IPS-18c (cell line): ENCODE data around the gene RLBP1.
"Not testable (repeated sequence)": the region's sequence is repeated elsewhere in the genome, so short reads cannot be mapped to it uniquely, and the experiment has no call there.

ENCODE experiments used
- H3K4me3 ChIP-seq: 2 replicates; pipeline ENCODE4 v1.7.0; 2013; ENCODE audit warnings: low read depth, mild to moderate bottlenecking, low read length, moderate library complexity; ENCODE audit not compliant: insufficient read depth
- H3K9me3 ChIP-seq: one replicate; pipeline ENCODE4 v1.6.1; 2013; ENCODE audit warnings: mild to moderate bottlenecking, low read length, moderate library complexity; ENCODE audit not compliant: control insufficient read depth, insufficient read depth

RLBP1 gene

GRCh38 chr15:89221543-89221942 is at the start of gene RLBP1:
Gene RLBP1 (minus strand): TSS chr15:89221579. CDS start chr15:89218975, 2,604 bp downstream.
- Histone ChIP-seq H3K4me3 (peak within 1 kb of the TSS; percentile 10; the same call in 1 of the 2 replicates), H3K9me3 (no peaks in the 10 kb centered on the region)

GRCh38 chr15:89250142-89250541 is 28.8 kb upstream of the RLBP1 start:
- not testable (repeated sequence) for H3K9me3 ChIP-seq, H3K4me3 ChIP-seq

- no peak overlapping the region for H3K4me3 ChIP-seq
Observed at GRCh38 chr15:89248584-89248983, 27.2 kb upstream of the RLBP1 start.

GRCh38 chr15:89247446-89247845 is 26.1 kb upstream of the RLBP1 start:
- Histone ChIP-seq H3K4me3 (no peak overlapping the region), H3K9me3 (no peaks in the 10 kb centered on the region)

More at GRCh38 chr15:89248584-89248983, 27.2 kb upstream of the RLBP1 start:
- no peaks in the 10 kb centered on the region for H3K9me3 ChIP-seq

GRCh38 chr15:89244574-89244903 is 23.2 kb upstream of the RLBP1 start:
- peak overlapping the region; percentile 72 for H3K4me3 ChIP-seq

GRCh38 chr15:89243691-89244573 is 22.6 kb upstream of the RLBP1 start, which contains the start of gene FANCI:
Gene FANCI (plus strand): TSS chr15:89243979. CDS start chr15:89247648, 3,669 bp downstream.
- H3K9me3 ChIP-seq, result no peaks in the 10 kb centered on the region
- peak within 1 kb of the TSS; percentile 72 for H3K4me3 ChIP-seq

More at GRCh38 chr15:89244574-89244903, 23.2 kb upstream of the RLBP1 start:
- H3K9me3 ChIP-seq, result no peaks in the 10 kb centered on the region

- peak overlapping the region; percentile 72 for H3K4me3 ChIP-seq
- no peaks in the 10 kb centered on the region for H3K9me3 ChIP-seq
Observed at GRCh38 chr15:89243046-89243690, 21.8 kb upstream of the RLBP1 start.

- H3K4me3 ChIP-seq, H3K9me3 ChIP-seq: not testable (repeated sequence)
Observed at GRCh38 chr15:89239883-89240810, 18.8 kb upstream of the RLBP1 start.

- Histone ChIP-seq H3K4me3 (no peak overlapping the region), H3K9me3 (no peaks in the 10 kb centered on the region)
Observed at GRCh38 chr15:89231832-89232231, 10.5 kb upstream of the RLBP1 start.

- no peaks in the 10 kb centered on the region for H3K9me3 ChIP-seq
- no peak overlapping the region for H3K4me3 ChIP-seq
Observed at GRCh38 chr15:89230277-89230676, 8.9 kb upstream of the RLBP1 start.

- H3K4me3 ChIP-seq, result no peak overlapping the region
- no peaks in the 10 kb centered on the region for H3K9me3 ChIP-seq
Observed at GRCh38 chr15:89227425-89227824, 6.0 kb upstream of the RLBP1 start.

GRCh38 chr15:89226359-89227221 is 5.2 kb upstream of the RLBP1 start:
- Histone ChIP-seq H3K4me3 (no peak overlapping the region), H3K9me3 (no peaks in the 10 kb centered on the region)

- H3K4me3 ChIP-seq, result no peak overlapping the region
Observed at GRCh38 chr15:89225588-89225987, 4.2 kb upstream of the RLBP1 start.

GRCh38 chr15:89218531-89218930 is 2.8 kb downstream of the RLBP1 start:
- H3K4me3 ChIP-seq, result no peak overlapping the region
- H3K9me3 ChIP-seq, result no peaks in the 10 kb centered on the region

More at GRCh38 chr15:89225588-89225987, 4.2 kb upstream of the RLBP1 start:
- H3K9me3 ChIP-seq, result no peaks in the 10 kb centered on the region

- Histone ChIP-seq H3K9me3 (no peaks in the 10 kb centered on the region), H3K4me3 (no peak overlapping the region)
Observed at GRCh38 chr15:89217686-89218376, 3.5 kb downstream of the RLBP1 start.

GRCh38 chr15:89217031-89217430 is 4.3 kb downstream of the RLBP1 start:
- Histone ChIP-seq H3K4me3 (no peak overlapping the region), H3K9me3 (no peaks in the 10 kb centered on the region)
